Hepatocyte (in vitro differentiated cells): Measurements from ENCODE around the gene MID1. TPM values are rescaled to one million over a fixed set of nuclear protein-coding genes. Genes with fewer than 3 reads are reported as not detected.
"Not testable (repeated sequence)": the region's sequence is repeated elsewhere in the genome, so short reads cannot be mapped to it uniquely, and the experiment has no call there.

Experiments
- DNase-seq: peaks from one replicate; pipeline ENCODE4 v3.0.0-alpha.2; 2016; ENCODE audit warnings: low spot score
- H2AFZ ChIP-seq: fragments of 200-600 bp; sonication (generic); 2 replicates; pipeline ENCODE4 v1.6.0; 2016; ENCODE audit warnings: antibody characterized with exemption, mild to moderate bottlenecking
- H3K27ac ChIP-seq: fragments of 200-600 bp; sonication (generic); 2 replicates; pipeline ENCODE4 v1.5.1; 2016; ENCODE audit warnings: mild to moderate bottlenecking
- H3K27me3 ChIP-seq: fragments of 200-600 bp; sonication (generic); 2 replicates; pipeline ENCODE4 v1.6.1; 2016
- H3K36me3 ChIP-seq: fragments of 200-600 bp; sonication (generic); replicated peaks from 2 replicates; pipeline ENCODE4 v1.5.1; 2016; ENCODE audit warnings: low read depth; ENCODE audit not compliant: insufficient read depth
- H3K4me1 ChIP-seq: fragments of 200-600 bp; sonication (generic); 2 replicates; pipeline ENCODE4 v1.5.1; 2016; ENCODE audit warnings: mild to moderate bottlenecking, moderate library complexity; ENCODE audit not compliant: insufficient read depth
- H3K4me2 ChIP-seq: fragments of 200-600 bp; sonication (generic); 2 replicates; pipeline ENCODE4 v1.6.0; 2016
- H3K4me3 ChIP-seq: fragments of 200-600 bp; sonication (generic); 2 replicates; pipeline ENCODE4 v1.5.1; 2016; ENCODE audit warnings: mild to moderate bottlenecking
- H3K79me2 ChIP-seq: fragments of 200-600 bp; sonication (generic); 2 replicates; pipeline ENCODE4 v1.6.0; 2017; ENCODE audit warnings: mild to moderate bottlenecking
- H3K9me2 ChIP-seq: fragments of 200-600 bp; sonication (generic); replicated peaks from 2 replicates; pipeline ENCODE4 v1.6.0; 2017; ENCODE audit warnings: mild to moderate bottlenecking; ENCODE audit not compliant: insufficient read depth
- H3K9me3 ChIP-seq: fragments of 200-600 bp; sonication (generic); 2 replicates; pipeline ENCODE4 v1.5.1; 2016; ENCODE audit warnings: low read depth, mild to moderate bottlenecking
- H4K20me1 ChIP-seq: fragments of 200-600 bp; sonication (generic); 2 replicates; pipeline ENCODE4 v1.6.0; 2016; ENCODE audit warnings: mild to moderate bottlenecking; ENCODE audit not compliant: insufficient read depth, poor library complexity, severe bottlenecking
- EZH2 ChIP-seq: fragments of 200-600 bp; sonication (generic); IDR thresholded peaks from 2 replicates; pipeline ENCODE4 v1.6.1; 2016; ENCODE audit warnings: antibody characterized with exemption, mild to moderate bottlenecking, borderline replicate concordance
- EZH2phosphoT487 ChIP-seq: fragments of 200-600 bp; sonication (generic); IDR thresholded peaks from one replicate; pipeline ENCODE4 v1.6.1; 2018; ENCODE audit warnings: antibody characterized with exemption, mild to moderate bottlenecking, low read depth, moderate library complexity; ENCODE audit not compliant: unreplicated experiment, severe bottlenecking
- WGBS: methylation state at CpG from one replicate; pipeline ENCODE4 v1.1.6; 2016; ENCODE audit warnings: low lambda C conversion rate; ENCODE audit errors: missing lambda C conversion rate; 5-methylcytosine and 5-hydroxymethylcytosine counted together
- polyA plus RNA-seq: library from polyadenylated mRNA; unstranded; fragments of >200 nt; fragmentation: Nextera tagmentation; extraction: Ambion mirVana; gene quantifications from 2 replicates; pipeline ENCODE4 v1.2.1, GENCODE V29; 2016
- total RNA-seq: library from RNA; depleted of rRNA; stranded (reverse); fragments of >200 nt; gene quantifications from 2 replicates; pipeline ENCODE4 v1.2.3, GENCODE V29; 2014
- TF ChIP-seq, protein P1 (sequence below): fragments of 200-600 bp; sonication (generic); IDR thresholded peaks from 2 replicates; pipeline ENCODE4 v1.5.1; 2016; ENCODE audit warnings: antibody characterized with exemption, mild to moderate bottlenecking; ENCODE audit not compliant: poor library complexity

The MID1 gene
- total and polyA plus RNA-seq, 2 experiments from 2014 or later, result 21.1 to 21.3 TPM

DNA sequence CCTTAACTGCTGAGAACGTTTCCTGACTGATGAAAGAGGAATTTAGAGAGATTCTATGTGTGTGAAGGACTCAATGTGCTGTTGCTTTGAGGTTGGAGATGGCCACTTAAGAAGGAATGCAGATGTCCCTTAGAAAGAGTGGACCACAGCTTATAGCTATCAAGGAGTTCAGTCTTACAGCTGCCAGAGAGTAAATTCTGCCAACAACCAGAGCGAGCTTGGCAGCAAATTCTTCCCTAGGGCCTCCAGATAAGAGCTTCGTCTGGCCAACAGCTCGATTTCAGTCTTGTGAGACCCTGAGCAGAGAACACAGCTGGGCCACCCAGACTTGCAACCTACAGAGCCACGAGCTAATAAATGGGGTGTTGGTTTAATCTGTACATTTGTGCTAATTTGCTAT, 21.8 kb downstream of the MID1 start:
- H2AFZ ChIP-seq, result no peak overlapping the region
- H3K9me3 ChIP-seq, result no peaks in the 10 kb centered on the region
- peaks cover 9% of the 10 kb centered on the region for H3K4me1 ChIP-seq
- no peak for DNase-seq
- no peak overlapping the region for H3K4me3 ChIP-seq
- H3K36me3 ChIP-seq, result no peaks in the 10 kb centered on the region
- no peaks in the 10 kb centered on the region for H4K20me1 ChIP-seq
- H3K79me2 ChIP-seq, result peaks cover 28% of the 10 kb centered on the region
- H3K9me2 ChIP-seq, result no peaks in the 10 kb centered on the region
- TF ChIP-seq EZH2, result no peak
- no peak for TF ChIP-seq EZH2phosphoT487
- TF ChIP-seq, protein P1, sequence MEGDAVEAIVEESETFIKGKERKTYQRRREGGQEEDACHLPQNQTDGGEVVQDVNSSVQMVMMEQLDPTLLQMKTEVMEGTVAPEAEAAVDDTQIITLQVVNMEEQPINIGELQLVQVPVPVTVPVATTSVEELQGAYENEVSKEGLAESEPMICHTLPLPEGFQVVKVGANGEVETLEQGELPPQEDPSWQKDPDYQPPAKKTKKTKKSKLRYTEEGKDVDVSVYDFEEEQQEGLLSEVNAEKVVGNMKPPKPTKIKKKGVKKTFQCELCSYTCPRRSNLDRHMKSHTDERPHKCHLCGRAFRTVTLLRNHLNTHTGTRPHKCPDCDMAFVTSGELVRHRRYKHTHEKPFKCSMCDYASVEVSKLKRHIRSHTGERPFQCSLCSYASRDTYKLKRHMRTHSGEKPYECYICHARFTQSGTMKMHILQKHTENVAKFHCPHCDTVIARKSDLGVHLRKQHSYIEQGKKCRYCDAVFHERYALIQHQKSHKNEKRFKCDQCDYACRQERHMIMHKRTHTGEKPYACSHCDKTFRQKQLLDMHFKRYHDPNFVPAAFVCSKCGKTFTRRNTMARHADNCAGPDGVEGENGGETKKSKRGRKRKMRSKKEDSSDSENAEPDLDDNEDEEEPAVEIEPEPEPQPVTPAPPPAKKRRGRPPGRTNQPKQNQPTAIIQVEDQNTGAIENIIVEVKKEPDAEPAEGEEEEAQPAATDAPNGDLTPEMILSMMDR, result no peak
- no peaks in the 10 kb centered on the region for H3K27me3 ChIP-seq
- 56% methylated on average over 5 of the region's 5 CpGs for WGBS
- no peak overlapping the region for H3K4me2 ChIP-seq
- no peak overlapping the region for H3K27ac ChIP-seq

GRCh38 chrX:10597871-10598270, 22.5 kb downstream of the MID1 start:
- Histone ChIP-seq H2AFZ (no peak overlapping the region), H3K4me3 (no peak overlapping the region), H3K79me2 (peaks cover 24% of the 10 kb centered on the region), H3K4me1 (peaks cover 5% of the 10 kb centered on the region), H3K4me2 (no peak overlapping the region), H3K27me3 (no peaks in the 10 kb centered on the region), H3K9me3 (no peaks in the 10 kb centered on the region), H3K9me2 (no peaks in the 10 kb centered on the region), H3K27ac (no peak overlapping the region), H4K20me1 (no peaks in the 10 kb centered on the region), H3K36me3 (no peaks in the 10 kb centered on the region)
- 72% methylated on average over 1 of the region's 1 CpG for WGBS
- DNase-seq, result no peak
- TF ChIP-seq EZH2 (no peak), EZH2phosphoT487 (no peak)
- TF ChIP-seq, protein P1, result peak; percentile 24

DNA sequence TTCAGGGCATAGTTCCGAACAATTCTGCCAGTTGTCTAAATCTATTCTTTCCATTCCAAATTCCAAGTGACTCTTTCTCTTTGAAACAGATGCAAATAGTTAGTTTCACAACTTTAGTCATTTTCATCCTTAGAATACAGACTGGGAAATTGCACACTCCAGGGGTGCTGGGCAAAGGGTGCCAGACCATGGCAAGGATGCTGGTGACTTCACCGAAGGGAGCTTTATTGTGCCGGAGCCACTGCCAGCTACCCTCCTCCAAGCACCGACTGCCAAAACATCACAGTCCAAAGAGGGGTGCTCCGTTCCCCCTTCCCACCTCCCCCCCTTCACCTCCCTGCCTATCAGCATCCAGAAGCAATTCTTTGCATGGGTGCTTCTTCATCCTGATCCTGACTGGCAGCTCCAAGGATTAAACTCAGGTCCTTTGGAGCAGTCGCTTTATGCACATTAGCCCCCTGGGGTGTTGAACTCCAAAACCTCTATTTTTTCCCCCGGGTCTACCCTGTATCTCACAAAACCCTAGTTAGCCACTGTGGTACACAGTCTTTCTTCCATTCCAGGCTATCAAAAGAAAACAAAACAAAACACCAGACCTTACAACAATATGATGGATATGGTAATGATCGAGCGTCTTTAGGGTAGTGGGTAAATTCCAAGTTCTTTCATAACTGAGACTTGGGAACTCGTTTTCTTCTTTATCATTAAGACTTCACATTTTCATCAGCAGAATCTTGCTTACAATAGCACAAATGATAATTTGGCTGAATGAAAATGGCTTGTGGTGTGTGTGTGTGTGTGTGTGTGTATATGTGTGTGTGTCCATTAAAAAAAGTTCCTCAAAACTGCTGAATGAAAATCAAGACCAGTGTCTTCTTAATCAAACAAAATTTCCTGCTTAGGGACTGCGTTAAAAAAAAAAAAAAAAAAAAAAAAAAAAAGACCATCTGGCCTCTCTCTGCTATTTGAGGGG, 28.7 kb downstream of the MID1 start:
- no peak overlapping the region for H3K4me2 ChIP-seq
- no peak overlapping the region for H2AFZ ChIP-seq
- no peaks in the 10 kb centered on the region for H3K36me3 ChIP-seq
- H3K9me3 ChIP-seq, result no peaks in the 10 kb centered on the region
- no peaks in the 10 kb centered on the region for H3K4me1 ChIP-seq
- 73% methylated on average over 11 of the region's 11 CpGs for WGBS
- no peaks in the 10 kb centered on the region for H3K27me3 ChIP-seq
- H4K20me1 ChIP-seq, result no peaks in the 10 kb centered on the region
- no peak overlapping the region for H3K27ac ChIP-seq
- H3K9me2 ChIP-seq, result no peaks in the 10 kb centered on the region
- TF ChIP-seq, protein P1, result no peak
- TF ChIP-seq EZH2, result no peak
- no peak for TF ChIP-seq EZH2phosphoT487
- H3K4me3 ChIP-seq, result no peak overlapping the region
- H3K79me2 ChIP-seq, result peaks cover 24% of the 10 kb centered on the region
- DNase-seq, result no peak

- H3K9me3 ChIP-seq, H3K4me3 ChIP-seq, DNase-seq, H4K20me1 ChIP-seq, H3K36me3 ChIP-seq, H3K27me3 ChIP-seq, H2AFZ ChIP-seq, H3K9me2 ChIP-seq, H3K4me1 ChIP-seq: not testable (repeated sequence)
- peaks cover 33% of the 10 kb centered on the region for H3K79me2 ChIP-seq
- 42% methylated on average over 10 of the region's 10 CpGs for WGBS
- peak overlapping the region; percentile 85 for H3K27ac ChIP-seq
- H3K4me2 ChIP-seq, result peak overlapping the region; percentile 65
Measured at GRCh38 chrX:10589787-10590186, 30.6 kb downstream of the MID1 start.
